Stimulated activated naive CD4-positive, alpha-beta T cell (primary cell): Measurements from ENCODE around the gene ALS2CL.

ENCODE experiments used
- DNase-seq, 6 experiments: peaks; one replicate each; lab custom pipeline; 2025; lab: John Stamatoyannopoulos, UW

Gene ALS2CL

DNA sequence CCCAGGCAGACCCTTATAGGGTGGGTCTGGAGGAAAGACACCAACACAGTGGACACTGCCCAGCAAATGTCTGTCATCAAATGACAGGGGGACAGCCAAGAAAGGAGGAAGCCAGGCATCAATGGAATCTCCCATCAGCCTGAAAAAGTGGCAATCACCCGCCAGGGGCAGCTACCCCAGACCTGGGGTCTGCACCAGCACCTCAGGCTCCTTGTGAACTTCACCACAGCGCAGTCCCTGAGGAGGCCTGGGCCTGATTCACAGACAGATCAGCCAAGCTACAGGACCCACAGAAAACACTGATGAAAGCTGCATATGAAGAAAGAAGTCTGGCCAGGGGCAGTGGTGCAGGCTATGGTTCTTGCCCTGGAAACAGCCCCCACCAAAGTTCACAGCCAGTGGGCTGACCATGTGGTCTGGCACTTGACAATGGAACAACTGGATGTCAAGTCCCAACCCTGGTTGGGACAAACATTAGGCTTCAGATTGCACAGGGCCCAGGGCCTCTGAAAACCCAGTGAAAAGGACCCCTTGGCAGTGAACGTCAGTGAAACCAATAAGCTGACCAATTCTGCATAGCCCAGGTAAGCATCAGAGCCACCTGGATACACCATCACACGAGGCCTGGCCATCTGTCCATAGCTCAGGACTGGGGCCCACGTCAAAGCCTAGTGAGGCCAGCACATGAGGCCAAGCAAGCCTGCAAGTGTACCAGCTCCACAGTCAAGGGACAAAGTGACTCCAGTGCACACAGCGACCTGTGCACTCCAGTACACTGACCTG is 29.1 kb downstream of the ALS2CL start:
- DNase-seq, result no peak

DNA sequence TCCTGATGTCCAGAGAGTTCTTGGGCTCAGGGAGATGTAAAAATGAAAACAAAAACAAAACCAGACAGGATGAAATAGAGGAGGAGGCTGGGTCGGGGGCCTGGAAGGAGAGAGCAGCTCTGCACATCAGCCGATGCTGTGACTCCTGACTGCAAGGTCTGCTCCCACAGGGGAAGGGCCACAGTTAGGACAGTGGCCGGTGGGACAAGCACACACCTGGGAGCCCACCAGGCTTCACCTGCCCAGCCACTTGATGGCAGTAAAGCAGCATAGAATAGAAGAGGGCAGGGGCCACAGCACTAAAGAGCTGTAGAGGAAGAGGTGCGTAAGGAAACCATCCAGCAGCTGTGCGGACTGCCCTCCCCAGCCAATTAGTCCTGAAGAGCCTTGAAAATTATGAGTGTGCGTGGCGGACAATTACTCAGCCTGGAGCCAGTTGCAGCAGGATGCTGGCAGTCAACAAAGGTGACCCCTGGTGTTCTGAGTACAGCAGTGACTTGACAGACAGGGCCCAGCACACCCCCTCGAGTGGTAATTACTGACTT is 29.8 kb downstream of the ALS2CL start:
- peak in 3 of 6 experiments; percentile 7 to 17 (median 11) for DNase-seq

DNA sequence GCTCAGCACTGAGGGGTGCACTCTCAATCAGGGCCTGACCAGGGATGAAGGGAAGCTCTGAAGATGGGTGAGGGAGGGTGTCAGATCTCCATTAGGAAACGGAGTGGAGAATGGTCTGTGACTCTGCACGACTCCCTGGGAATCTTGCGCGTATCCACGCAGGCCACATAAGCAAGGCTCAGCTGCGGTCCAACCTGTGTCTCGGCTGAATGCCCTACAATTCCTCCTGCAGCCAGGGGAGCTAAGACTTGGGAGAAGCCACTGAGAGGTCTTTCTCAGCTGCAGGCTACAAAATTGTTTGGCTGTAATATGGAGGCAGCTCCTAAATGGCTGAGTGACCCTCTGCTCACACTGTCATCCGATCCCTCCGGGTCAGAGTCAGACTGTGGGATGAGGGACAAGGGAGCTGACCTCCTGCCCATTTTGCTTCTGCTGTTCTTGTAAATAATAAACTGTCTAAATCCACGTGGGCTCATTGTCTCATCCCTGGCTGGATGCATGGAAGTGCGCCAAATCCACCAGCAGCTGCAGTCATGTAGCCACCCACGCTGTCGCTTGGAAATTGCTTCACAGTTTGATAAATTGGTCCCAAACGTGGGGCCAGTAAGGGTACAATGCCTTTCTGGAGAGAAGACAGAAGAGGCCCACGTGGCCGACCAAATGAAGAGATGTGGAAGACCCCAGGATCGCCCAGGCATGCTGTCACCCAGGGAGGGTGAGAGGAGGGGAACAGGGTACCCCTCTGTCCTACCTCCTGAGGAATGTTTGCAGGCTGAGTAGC is 30.5 kb downstream of the ALS2CL start:
- no peak for DNase-seq

DNA sequence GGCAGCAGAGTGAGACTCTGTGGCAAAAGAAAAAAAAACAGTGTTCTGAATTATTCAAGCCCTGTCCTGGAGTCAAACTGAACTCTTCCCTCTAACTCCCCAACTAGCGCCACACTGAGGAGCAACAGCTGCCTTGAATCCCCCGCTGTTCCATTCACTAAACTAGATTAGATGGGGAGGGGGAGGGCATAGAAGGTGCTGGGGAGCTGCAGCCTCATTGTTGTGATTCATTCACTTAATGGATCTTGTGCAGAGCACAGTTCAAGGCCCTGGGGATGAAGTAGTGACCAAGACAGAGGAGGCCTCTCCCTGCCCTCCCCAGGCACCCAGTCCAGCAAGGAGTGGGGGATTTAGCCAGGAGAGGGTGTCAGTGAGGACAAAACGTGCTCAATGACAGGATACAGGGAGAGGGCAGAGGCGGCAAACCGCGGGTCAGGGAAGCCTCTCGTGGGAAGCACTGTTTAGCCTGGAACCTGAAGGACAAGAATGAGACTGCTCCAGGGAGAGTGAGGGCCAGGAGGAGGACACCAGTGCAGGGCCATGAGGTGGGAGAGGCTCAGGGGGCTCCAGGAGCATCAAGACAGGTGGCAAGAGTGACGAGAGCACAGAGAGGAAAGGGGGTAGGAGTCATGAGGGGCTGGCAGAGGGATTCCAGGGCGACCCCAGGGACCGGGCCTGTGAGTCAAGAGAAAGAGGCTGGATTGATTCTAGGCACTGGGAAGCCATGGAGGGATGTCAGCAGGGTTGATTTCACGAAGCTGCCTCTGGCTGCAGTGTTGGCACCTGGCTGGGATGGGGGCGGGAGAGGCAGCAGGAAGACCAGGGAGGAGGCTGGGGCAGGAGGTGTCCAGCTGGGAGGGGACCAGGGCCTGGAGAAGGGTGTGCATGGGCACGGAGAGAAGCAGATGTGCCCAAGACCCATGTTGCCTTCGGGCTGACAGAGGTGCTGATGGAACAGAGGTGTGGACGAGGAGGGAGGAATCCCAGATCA is 31.4 kb downstream of the ALS2CL start:
- DNase-seq, result no peak

DNA sequence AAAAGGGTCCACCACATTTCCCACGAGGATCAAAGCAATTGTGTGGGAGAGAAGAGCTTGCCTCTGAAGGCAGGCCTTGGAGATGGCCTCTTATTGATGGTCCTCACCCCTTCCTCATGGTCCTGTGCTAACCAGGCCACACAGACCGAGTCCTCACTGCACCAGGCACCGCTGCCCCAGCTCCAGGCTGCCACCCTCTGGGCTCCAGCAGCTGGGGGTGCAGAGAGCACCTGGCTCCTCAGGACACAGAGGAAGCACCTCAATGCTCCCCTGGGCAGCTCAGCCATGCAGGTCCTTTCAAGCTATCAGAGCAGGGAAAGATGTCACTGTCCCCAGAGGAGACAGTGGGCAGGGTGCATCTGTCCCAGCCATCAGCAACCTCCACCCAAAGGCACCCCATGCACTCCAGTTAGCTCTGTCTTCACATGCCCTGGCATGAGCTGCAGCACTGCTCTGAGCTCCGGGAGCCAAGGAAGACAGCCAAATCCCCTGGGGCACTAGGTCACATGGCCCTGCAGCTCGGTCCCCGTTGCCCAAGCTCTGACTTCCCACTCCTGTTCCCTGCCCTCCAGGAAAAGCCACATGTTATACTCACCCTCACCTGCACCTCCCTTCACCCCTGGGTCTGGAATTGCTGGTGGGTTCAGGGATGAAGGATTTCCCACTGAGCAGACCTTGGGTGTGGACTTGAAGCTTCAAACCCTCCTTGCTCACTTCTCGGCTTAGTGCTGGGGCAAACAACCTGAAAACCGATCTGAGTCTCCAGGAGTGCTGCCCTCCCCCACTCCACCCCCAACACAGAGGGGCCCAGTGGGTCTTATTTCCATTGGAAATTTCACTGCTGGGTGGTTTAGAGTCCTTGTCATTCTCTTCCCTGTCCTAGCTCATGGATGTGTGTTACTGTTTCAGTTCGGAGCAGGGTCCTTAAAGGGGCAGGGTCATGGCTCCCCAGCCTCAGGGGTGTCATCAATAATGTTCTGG is 32.6 kb downstream of the ALS2CL start:
- DNase-seq, result no peak

DNA sequence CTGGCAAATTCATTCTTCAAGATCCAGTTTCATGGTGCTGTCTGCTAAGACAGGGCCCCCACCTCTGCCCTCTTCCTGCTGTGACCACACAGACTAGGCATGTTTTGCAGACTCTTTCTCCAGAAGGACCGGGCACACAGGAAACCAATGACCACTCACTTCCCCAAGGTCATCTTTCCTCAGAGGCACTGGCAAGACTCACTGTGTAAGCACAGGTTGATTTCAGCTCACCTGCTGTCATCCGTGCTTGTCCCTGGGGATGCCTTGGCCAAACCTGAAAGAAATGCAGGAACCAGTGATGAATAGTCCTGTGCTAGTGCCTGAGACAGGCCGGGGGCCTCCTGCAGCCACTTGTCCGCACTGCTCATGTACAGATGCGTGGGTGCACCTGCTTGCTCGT is 33.5 kb downstream of the ALS2CL start:
- no peak for DNase-seq

DNA sequence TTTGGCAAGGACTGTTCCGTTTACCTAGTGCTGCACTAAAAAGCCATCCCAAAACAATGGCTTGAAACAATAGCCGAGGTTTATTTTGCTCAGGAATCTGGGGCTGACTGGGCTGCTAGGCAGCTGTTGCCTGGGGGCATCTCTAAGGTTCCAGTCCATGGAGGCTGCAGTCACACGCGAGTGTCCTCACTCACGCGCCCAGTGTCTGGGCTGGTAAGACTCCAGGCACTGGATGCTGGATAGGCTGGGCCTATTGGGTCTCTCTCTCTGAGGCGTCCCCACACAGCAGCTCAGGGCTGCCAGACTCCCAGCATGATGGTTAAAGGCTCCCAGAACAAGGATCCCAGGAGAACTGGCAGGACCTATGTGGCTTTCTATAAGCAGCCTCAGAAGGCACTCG is 34.2 kb downstream of the ALS2CL start:
- no peak for DNase-seq

DNA sequence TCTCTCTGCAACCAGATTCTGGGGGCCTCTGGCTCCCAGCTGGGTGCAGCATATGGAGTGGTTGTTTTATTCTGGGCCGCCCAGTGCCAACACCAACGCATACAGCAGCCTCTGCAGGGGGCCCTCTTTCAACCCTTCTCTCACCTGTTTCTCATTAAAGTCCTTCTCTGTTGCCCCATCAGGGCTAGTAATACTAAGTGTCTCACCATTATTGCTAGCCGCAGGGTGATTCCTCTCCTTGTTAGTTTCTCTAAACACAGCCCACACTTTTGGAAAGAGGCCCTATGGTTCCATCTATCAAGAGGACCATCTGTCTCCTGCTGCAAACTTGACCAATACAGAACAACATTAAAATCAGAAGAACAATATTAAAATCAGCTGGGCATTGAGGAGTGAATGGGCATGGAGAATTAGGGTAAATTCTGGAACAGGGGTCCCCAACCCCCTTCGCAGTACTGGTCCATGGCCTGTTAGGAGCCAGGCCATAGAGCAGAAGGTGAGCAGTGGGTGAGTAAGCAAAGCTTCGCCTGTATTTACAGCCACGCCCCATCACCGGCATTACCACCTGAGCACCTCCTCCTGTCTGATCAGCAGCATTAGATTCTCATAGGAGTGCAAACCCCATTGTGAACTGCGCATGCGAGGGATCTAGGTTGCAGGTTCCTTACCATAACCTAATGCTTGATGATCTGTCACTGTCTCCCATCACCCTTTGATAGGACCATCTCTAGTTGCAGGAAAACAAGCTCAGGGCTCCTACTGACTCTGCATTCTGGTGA is 36.5 kb downstream of the ALS2CL start:
- no peak for DNase-seq

DNA sequence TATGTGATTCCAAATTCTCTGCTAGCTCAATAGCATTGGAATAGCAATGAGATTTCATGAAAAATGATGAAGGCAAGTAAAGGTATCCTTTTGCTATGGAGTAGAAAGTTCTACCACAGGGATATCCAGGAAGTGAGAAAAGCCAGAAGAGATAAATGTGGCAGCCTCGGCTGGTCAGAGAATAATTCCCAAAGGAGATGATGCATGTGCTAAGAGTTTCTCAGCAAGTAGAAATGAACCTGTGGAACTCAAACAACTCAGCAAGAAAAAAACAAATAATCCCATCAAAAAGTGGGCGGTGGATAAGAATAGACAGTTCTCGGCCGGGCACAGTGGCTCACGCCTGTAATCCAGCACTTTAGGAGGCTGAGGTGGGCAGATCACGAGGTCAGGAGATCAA is 38.2 kb downstream of the ALS2CL start:
- DNase-seq, result no peak

DNA sequence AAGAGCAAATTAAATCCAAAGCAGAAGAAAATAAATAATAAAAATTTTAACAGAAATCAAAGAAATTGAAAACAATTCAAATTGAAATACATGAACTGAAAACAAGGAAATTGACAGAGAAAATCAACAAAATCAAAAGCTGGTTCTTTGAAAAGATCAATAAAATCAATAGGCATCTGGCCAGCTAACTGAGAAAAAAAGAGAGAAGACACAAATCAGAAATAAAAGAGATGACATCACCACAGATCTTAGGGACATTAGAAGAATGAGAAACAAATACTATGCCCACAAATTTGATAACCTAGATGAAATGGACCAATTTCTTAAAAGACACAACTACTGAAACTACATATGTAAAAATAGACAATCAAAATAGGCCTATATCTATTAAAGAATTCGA is 42.4 kb downstream of the ALS2CL start:
- DNase-seq, result no peak

DNA sequence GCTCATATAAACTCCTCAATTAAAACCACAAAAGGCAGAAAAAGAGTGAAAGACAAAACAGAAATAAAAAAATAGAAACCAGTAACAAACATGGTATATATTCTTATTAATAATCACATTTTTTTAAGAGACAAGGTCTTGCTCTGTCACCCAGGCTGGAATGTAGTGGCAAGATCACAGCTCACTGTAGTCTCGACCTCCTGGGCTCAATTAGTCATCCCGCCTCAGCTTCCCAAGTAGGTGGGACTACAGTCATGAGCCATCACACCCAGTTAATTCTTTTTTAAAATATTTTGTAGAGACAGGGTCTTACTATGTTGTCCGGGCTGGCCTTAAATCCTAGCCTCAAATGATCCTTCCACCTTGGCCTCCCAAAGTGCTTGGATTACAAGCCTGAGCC is 44.0 kb downstream of the ALS2CL start:
- no peak for DNase-seq

DNA sequence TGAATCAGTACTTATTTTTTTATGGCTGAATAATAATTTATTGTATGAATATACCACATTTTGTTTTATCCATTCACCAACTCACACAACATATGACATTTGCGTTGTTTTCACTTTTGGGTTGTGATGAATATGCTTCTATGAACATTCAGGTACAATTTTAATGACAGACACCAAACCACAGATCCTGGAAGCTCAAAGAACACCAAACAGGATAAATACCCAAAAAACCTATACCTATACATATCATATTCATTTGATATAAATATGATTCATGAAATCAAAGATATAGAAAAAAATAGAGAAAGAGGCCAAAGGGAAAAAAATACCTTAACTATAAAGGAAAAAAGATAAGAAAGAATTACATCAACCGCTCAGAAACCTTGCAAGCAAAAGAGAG is 45.4 kb downstream of the ALS2CL start:
- DNase-seq, result no peak

DNA sequence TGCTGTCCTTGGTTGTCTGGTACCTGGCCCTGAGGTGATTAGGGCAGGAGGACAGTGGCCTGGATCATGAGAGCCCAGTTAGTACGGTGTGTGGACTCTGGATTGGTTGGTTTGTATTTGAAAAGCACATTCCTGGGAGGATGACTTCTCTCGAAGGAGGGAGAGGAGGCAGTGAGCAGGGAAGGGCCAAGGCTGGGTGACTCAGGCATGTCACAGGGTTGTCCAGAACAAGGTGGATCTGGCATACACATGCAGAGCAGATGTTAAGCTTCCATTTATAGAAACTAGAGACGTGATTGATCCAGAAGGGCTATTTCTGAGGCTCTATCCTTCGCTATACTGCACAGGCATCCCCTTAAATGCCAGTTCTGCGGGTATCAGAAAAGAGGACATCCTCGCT is 46.8 kb downstream of the ALS2CL start:
- no peak for DNase-seq

DNA sequence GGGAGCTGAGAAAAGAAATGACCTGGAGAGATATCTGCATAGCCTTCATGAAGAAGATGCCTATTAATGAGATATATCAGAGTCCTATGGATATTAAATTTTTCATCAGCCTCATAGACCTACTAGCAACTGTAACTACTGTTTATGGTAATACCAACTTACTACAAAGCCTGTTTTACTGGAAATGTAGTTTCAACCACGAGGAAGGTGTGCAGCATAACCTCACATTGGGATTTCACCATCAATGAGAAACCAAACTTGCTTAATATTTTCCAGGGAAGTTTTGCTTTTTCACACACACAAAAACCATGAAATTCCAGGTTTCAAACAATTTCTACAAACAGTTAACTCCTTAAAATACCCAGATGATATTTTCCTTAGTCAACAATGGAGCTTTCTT is 49.8 kb downstream of the ALS2CL start:
- no peak for DNase-seq

DNA sequence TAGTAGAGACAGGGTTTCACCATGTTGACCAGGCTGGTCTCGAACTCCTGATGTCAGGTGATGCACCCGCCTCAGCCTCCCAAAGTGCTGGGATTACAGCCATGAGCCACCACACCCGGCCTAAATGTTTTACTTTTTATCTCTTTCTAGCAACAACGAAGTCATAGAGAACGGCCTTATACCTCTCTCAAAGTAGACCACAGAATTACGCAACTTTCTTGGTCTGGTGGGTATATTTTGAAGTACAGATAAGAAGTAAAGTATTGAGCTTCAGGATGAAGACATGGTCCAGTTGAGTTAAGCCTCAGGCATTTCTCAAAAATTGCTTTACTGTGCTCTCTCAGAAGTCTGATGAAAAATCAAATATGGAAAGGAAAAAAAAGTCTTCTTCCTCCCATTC is 50.5 kb downstream of the ALS2CL start:
- no peak for DNase-seq

DNA sequence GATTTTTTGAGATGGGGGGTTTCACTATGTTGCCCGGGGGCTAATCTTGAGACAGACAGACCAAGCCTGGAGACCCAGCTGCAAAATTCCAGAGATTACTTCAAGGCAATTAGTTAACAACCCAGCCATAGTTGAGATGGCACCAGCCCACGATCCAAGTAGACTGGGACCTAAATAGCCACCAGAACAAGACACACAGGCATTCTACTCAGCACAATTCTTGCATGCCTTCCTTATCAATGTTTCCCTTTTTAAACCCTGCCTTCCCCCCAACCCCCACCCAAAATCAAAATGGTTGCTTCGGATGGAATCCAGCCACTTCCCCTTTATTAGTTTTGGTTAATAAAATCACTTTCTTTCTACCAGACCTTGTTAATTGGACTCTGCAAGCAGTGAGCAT is 52.6 kb downstream of the ALS2CL start:
- DNase-seq, result no peak

DNA sequence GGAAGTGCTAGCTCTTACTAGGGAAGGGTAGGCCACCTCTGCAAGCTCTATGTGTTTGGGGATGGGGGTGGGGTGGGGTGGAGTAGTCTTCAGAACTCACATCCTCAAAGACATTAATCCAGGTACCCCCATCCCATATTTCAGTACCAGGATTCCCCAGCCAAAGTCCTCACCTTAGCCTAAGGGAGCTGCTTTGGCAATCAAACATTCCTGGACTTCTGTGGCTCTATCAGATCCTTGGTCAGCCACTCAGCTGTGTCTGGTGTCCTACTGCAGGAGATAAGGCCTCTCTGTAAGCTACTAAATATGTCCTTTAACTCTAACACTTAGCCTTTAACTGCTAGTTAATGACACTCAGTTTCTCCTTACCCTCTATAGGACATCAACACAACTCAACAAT is 54.3 kb downstream of the ALS2CL start:
- no peak for DNase-seq

DNA sequence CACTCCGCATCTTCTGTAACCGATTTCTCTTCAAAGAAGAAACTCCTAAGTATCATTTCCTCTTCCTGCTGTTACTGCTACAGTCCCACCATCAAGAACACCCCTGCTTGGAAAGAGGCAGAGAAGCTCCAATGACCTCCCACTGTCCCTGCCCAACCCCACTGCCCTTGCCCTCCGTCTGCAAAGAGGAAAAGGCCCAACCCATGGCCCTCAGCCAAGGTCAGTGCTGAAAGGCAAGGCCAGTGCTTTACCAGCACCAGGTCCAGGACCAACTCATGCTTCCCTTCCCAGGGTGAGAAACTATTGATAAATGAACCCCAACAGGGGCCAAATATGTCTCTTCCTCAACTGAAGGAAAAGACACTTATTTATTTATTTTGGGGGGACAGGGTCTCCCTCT is 58.6 kb downstream of the ALS2CL start:
- no peak for DNase-seq

DNA sequence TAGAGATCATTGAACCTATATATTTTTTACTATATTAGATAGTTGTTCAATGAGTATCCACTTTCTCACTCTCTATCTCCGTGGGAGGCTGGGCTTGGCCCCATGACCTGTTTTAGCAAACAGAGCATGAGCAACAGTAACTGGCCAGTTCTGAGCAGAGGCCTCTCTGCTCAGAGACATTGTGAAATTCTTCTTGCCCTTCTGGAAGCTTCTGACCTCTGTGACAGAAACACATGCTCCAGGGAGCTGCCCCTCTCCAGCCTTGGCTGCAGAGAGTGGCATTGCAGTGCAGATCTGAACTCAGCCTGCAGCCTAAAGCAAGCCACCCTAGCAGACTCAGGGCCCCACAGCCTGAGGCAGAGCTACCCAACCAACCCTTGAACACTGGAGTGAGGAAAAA is 60.7 kb downstream of the ALS2CL start:
- DNase-seq, result no peak
